HG03045 (cell line): ENCODE results near the gene UBR7.
"Not testable (repeated sequence)": the region's sequence is repeated elsewhere in the genome, so short reads cannot be mapped to it uniquely, and the experiment has no call there.

Experiments
- ATAC-seq: cut with Tn5 transposase; IDR thresholded peaks from one replicate; pipeline ENCODE4 v1.9.1; 2021; ENCODE audit warnings: mild to moderate bottlenecking, moderate library complexity; ENCODE audit not compliant: unreplicated experiment

UBR7 gene

GRCh38 chr14:93206793-93207467 is at the start of gene UBR7, which contains the start of gene GON7:
Gene UBR7 (plus strand): TSS chr14:93207256. CDS start chr14:93207292, 36 bp downstream.
Gene GON7 (minus strand): TSS chr14:93207065. CDS start chr14:93207037, 28 bp downstream.
- peak; percentile 86 for ATAC-seq

- not testable (repeated sequence) for ATAC-seq
Observed at GRCh38 chr14:93158349-93158748, 48.7 kb upstream of the UBR7 start.

- not testable (repeated sequence) for ATAC-seq
Observed at GRCh38 chr14:93159625-93160352, 47.3 kb upstream of the UBR7 start.

GRCh38 chr14:93160353-93160801 is 46.7 kb upstream of the UBR7 start:
- ATAC-seq = no peak

- no peak for ATAC-seq
Observed at GRCh38 chr14:93161411-93161940, 45.6 kb upstream of the UBR7 start.

- ATAC-seq = no peak
Observed at GRCh38 chr14:93163564-93163963, 43.5 kb upstream of the UBR7 start.

GRCh38 chr14:93165271-93166265 is 41.5 kb upstream of the UBR7 start:
- not testable (repeated sequence) for ATAC-seq

GRCh38 chr14:93168610-93169009 is 38.4 kb upstream of the UBR7 start:
- not testable (repeated sequence) for ATAC-seq

- ATAC-seq = not testable (repeated sequence)
Observed at GRCh38 chr14:93169619-93170018, 37.4 kb upstream of the UBR7 start.

- not testable (repeated sequence) for ATAC-seq
Observed at GRCh38 chr14:93170141-93170540, 36.9 kb upstream of the UBR7 start.

GRCh38 chr14:93171376-93171775 is 35.7 kb upstream of the UBR7 start:
- no peak for ATAC-seq

GRCh38 chr14:93173943-93174395 is 33.1 kb upstream of the UBR7 start:
- no peak for ATAC-seq

- ATAC-seq = not testable (repeated sequence)
Observed at GRCh38 chr14:93174731-93175130, 32.3 kb upstream of the UBR7 start.

- no peak for ATAC-seq
Observed at GRCh38 chr14:93175492-93175891, 31.6 kb upstream of the UBR7 start.

- ATAC-seq = no peak
Observed at GRCh38 chr14:93183596-93184317, 23.3 kb upstream of the UBR7 start.

- ATAC-seq = peak; percentile 88
Observed at GRCh38 chr14:93184391-93185348, 22.4 kb upstream of the UBR7 start, which contains the start of the genes LYSET and MOAP1. Gene LYSET (plus strand): TSS chr14:93185317. CDS start chr14:93185406, 89 bp downstream. Gene MOAP1 (minus strand): TSS chr14:93184897. CDS start chr14:93184242, 655 bp downstream.

- no peak for ATAC-seq
Observed at GRCh38 chr14:93185349-93185720, 21.7 kb upstream of the UBR7 start.

- no peak for ATAC-seq
Observed at GRCh38 chr14:93186466-93186865, 20.6 kb upstream of the UBR7 start.

- no peak for ATAC-seq
Observed at GRCh38 chr14:93186956-93187355, 20.1 kb upstream of the UBR7 start.
